ENCODE measurements around the gene DAG1.
A peak's percentile ranks its signal among the peaks of the same experiment; 100 is the strongest.

DAG1 gene

GRCh38 chr3:49552087-49552486 lies 82.0 kb downstream of the DAG1 start:
- DNase-seq (ENCODE audit: low read depth in 4 of 4, low spot score in 1 of 4) = no peak

GRCh38 chr3:49553324-49553691 lies 83.2 kb downstream of the DAG1 start:
- DNase-seq (ENCODE audit: low read depth in 4 of 4, low spot score in 1 of 4) = no peak

- DNase-seq (ENCODE audit: low read depth in 4 of 4, low spot score in 1 of 4) = peak; percentile 70 to 87 (median 84)
Measured at GRCh38 chr3:49553692-49554632, 83.9 kb downstream of the DAG1 start, which contains the start of gene BSN. Gene BSN, plus strand, starts transcription at chr3:49554477. Its CDS starts 126 bp downstream, at chr3:49554603.

- peak in 3 of 4 experiments; percentile 17 to 40 (median 24) for DNase-seq (ENCODE audit: low read depth in 4 of 4, low spot score in 1 of 4)
Measured at GRCh38 chr3:49554633-49555265, 84.7 kb downstream of the DAG1 start.

GRCh38 chr3:49556500-49557275 lies 86.6 kb downstream of the DAG1 start:
- DNase-seq (ENCODE audit: low read depth in 4 of 4, low spot score in 1 of 4) = no peak

- DNase-seq (ENCODE audit: low read depth in 4 of 4, low spot score in 1 of 4) = no peak
Measured at GRCh38 chr3:49563040-49563578, 93.0 kb downstream of the DAG1 start.

- DNase-seq (ENCODE audit: low read depth in 4 of 4, low spot score in 1 of 4) = no peak
Measured at GRCh38 chr3:49563766-49564165, 93.7 kb downstream of the DAG1 start.

GRCh38 chr3:49566312-49566711 lies 96.2 kb downstream of the DAG1 start:
- no peak for DNase-seq (ENCODE audit: low read depth in 4 of 4, low spot score in 1 of 4)

GRCh38 chr3:49567406-49567805 lies 97.3 kb downstream of the DAG1 start:
- no peak for DNase-seq (ENCODE audit: low read depth in 4 of 4, low spot score in 1 of 4)

GRCh38 chr3:49568965-49569364 lies 98.9 kb downstream of the DAG1 start:
- DNase-seq (ENCODE audit: low read depth in 4 of 4, low spot score in 1 of 4) = no peak

- no peak for DNase-seq (ENCODE audit: low read depth in 4 of 4, low spot score in 1 of 4)
Measured at GRCh38 chr3:49570028-49570654, 100.1 kb downstream of the DAG1 start.

- DNase-seq (ENCODE audit: low read depth in 4 of 4, low spot score in 1 of 4) = no peak
Measured at GRCh38 chr3:49582177-49582576, 112.1 kb downstream of the DAG1 start.

Data from stimulated activated CD4-positive, alpha-beta T cell treated with anti-CD3 and anti-CD28 coated beads, Interleukin-1b, Interleukin-23, amount 100 ng/mL, for 24 hours (primary cell).